Measurements from ENCODE around the gene NUCB1.
"Not testable (repeated sequence)": the region's sequence is repeated elsewhere in the genome, so short reads cannot be mapped to it uniquely, and the experiment has no call there.

NUCB1 gene

GRCh38 chr19:48900477-48901406 lies 630 bp downstream of the NUCB1 start:
- Histone ChIP-seq H3K4me3 (ENCODE audit: low read length) (peak overlapping the region; percentile 85), H3K4me1 (ENCODE audit: low read length) (no peaks in the 10 kb centered on the region; the same call in 1 of the 2 replicates), H3K27ac (ENCODE audit: low read length) (peak overlapping the region; percentile 9; the same call in 1 of the 2 replicates), H3K36me3 (replicated peaks; ENCODE audit: low read depth, low read length) (peaks cover 6% of the 10 kb centered on the region), H4K20me1 (ENCODE audit: insufficient read depth, low read length) (no peaks in the 10 kb centered on the region), H2AFZ (ENCODE audit: low read depth, low read length) (no peak overlapping the region; the same call in 1 of the 2 replicates), H3K9me3 (ENCODE audit: insufficient read depth, low read length) (no peaks in the 10 kb centered on the region), H3K79me2 (ENCODE audit: low read length) (0 out of 2 replicates have a peak, but pooled peaks cover 4% of the 10 kb centered on the region), H3K9ac (ENCODE audit: low read length) (peak overlapping the region; percentile 82), H3K4me2 (ENCODE audit: low read length) (peak overlapping the region; percentile 67), H3K27me3 (ENCODE audit: low read depth, low read length) (no peaks in the 10 kb centered on the region)
- TF ChIP-seq CTCF (IDR thresholded peaks at IDR 0.05; ENCODE audit: low read depth, low read length) (no peak), EZH2phosphoT487 (IDR thresholded peaks at IDR 0.05; ENCODE audit: low read depth) (no peak)

- not testable (repeated sequence) for H3K36me3 ChIP-seq (replicated peaks; ENCODE audit: low read depth, low read length); H3K27ac ChIP-seq (ENCODE audit: low read length); H3K4me3 ChIP-seq (ENCODE audit: low read length); H3K4me1 ChIP-seq (ENCODE audit: low read length); H3K9me3 ChIP-seq (ENCODE audit: insufficient read depth, low read length); H4K20me1 ChIP-seq (ENCODE audit: insufficient read depth, low read length); H3K9ac ChIP-seq (ENCODE audit: low read length); H3K4me2 ChIP-seq (ENCODE audit: low read length); H3K79me2 ChIP-seq (ENCODE audit: low read length); H3K27me3 ChIP-seq (ENCODE audit: low read depth, low read length); H2AFZ ChIP-seq (ENCODE audit: low read depth, low read length)
Observed at GRCh38 chr19:48902291-48902690, 2.2 kb downstream of the NUCB1 start.

- H3K4me3 ChIP-seq (ENCODE audit: low read length); H3K27me3 ChIP-seq (ENCODE audit: low read depth, low read length); H4K20me1 ChIP-seq (ENCODE audit: insufficient read depth, low read length); H3K9me3 ChIP-seq (ENCODE audit: insufficient read depth, low read length); H3K79me2 ChIP-seq (ENCODE audit: low read length); H3K9ac ChIP-seq (ENCODE audit: low read length); H3K4me1 ChIP-seq (ENCODE audit: low read length); H3K27ac ChIP-seq (ENCODE audit: low read length); H2AFZ ChIP-seq (ENCODE audit: low read depth, low read length); H3K4me2 ChIP-seq (ENCODE audit: low read length): not testable (repeated sequence)
- H3K36me3 ChIP-seq (replicated peaks; ENCODE audit: low read depth, low read length): peaks cover 11% of the 10 kb centered on the region
Observed at GRCh38 chr19:48903788-48904187, 3.7 kb downstream of the NUCB1 start.

- H3K4me2 ChIP-seq (ENCODE audit: low read length): no peak overlapping the region
- H3K27ac ChIP-seq (ENCODE audit: low read length): no peak overlapping the region
- H3K9ac ChIP-seq (ENCODE audit: low read length): no peak overlapping the region
- H3K79me2 ChIP-seq (ENCODE audit: low read length): 0 out of 2 replicates have a peak, but pooled peaks cover under 1% of the 10 kb centered on the region
- H2AFZ ChIP-seq (ENCODE audit: low read depth, low read length): no peak overlapping the region
- no peaks in the 10 kb centered on the region for H4K20me1 ChIP-seq (ENCODE audit: insufficient read depth, low read length)
- H3K4me1 ChIP-seq (ENCODE audit: low read length): peaks cover 6% of the 10 kb centered on the region; the same call in 1 of the 2 replicates
- no peak for TF ChIP-seq CTCF (IDR thresholded peaks at IDR 0.05; ENCODE audit: low read depth, low read length)
- no peaks in the 10 kb centered on the region for H3K9me3 ChIP-seq (ENCODE audit: insufficient read depth, low read length)
- no peaks in the 10 kb centered on the region for H3K27me3 ChIP-seq (ENCODE audit: low read depth, low read length)
- H3K4me3 ChIP-seq (ENCODE audit: low read length): no peak overlapping the region
- peaks cover 12% of the 10 kb centered on the region for H3K36me3 ChIP-seq (replicated peaks; ENCODE audit: low read depth, low read length)
Observed at GRCh38 chr19:48905664-48906063, 5.6 kb downstream of the NUCB1 start.

- Histone ChIP-seq H3K4me2 (ENCODE audit: low read length) (no peak overlapping the region), H3K9ac (ENCODE audit: low read length) (no peak overlapping the region), H3K4me1 (ENCODE audit: low read length) (peaks cover 6% of the 10 kb centered on the region; the same call in 1 of the 2 replicates), H2AFZ (ENCODE audit: low read depth, low read length) (no peak overlapping the region), H3K79me2 (ENCODE audit: low read length) (no peaks in the 10 kb centered on the region), H3K9me3 (ENCODE audit: insufficient read depth, low read length) (no peaks in the 10 kb centered on the region), H3K36me3 (replicated peaks; ENCODE audit: low read depth, low read length) (peaks cover 18% of the 10 kb centered on the region), H3K27me3 (ENCODE audit: low read depth, low read length) (no peaks in the 10 kb centered on the region), H3K4me3 (ENCODE audit: low read length) (no peak overlapping the region), H3K27ac (ENCODE audit: low read length) (no peak overlapping the region), H4K20me1 (ENCODE audit: insufficient read depth, low read length) (no peaks in the 10 kb centered on the region)
- TF ChIP-seq CTCF (IDR thresholded peaks at IDR 0.05; ENCODE audit: low read depth, low read length) (no peak), EZH2phosphoT487 (IDR thresholded peaks at IDR 0.05; ENCODE audit: low read depth) (no peak)
Observed at GRCh38 chr19:48906324-48906723, 6.2 kb downstream of the NUCB1 start.
